ENCODE measurements around the gene C9orf153. TPM values are rescaled to one million over a fixed set of nuclear protein-coding genes. Genes with fewer than 3 reads are reported as not detected.

Gene C9orf153
- total and polyA plus RNA-seq, 2 of the 8 experiments (the other 6 are each of a cell fraction or from before 2014, with no cell fraction given) = not detected

GRCh38 chr9:86301686-86302085 lies 42.2 kb upstream of the C9orf153 start:
- Histone ChIP-seq H3K56ac (replicated peaks; ENCODE audit: insufficient read length, low read depth, low read length) (no peak overlapping the region), H3K36me3 (ENCODE audit: control insufficient read depth in 2 of 4, insufficient read depth in 4 of 4, low read length in 3 of 4) (peaks cover 5 to 67% (median 30%) of the 10 kb centered on the region in 4 experiments; a peak in 7 of 8 replicates), H3K9ac (replicated peaks in 1 of 4; ENCODE audit: extremely low read depth in 1 of 4, low read depth in 3 of 4, low read length in 3 of 4) (no peak overlapping the region), H3K27me3 (replicated peaks in 1 of 4; ENCODE audit: control insufficient read depth in 3 of 4, extremely low read depth in 1 of 4, insufficient read depth in 3 of 4, low read length in 3 of 4) (no peaks in the 10 kb centered on the region), H3K4me3 (ENCODE audit: extremely low read depth in 1 of 4, insufficient read depth in 2 of 4, low read depth in 3 of 4, low read length in 4 of 4) (no peak overlapping the region), H3K79me1 (ENCODE audit: low read depth, low read length) (no peaks in the 10 kb centered on the region), H2BK20ac (ENCODE audit: low read length) (no peak overlapping the region), H3K79me2 (ENCODE audit: control insufficient read depth in 1 of 2, insufficient read depth in 2 of 2, low read length in 2 of 2) (no peaks in the 10 kb centered on the region), H3K9me3 (ENCODE audit: insufficient read depth in 2 of 2, low read depth in 1 of 2, low read length in 1 of 2) (no peaks in the 10 kb centered on the region), H3K27ac (ENCODE audit: low read depth, low read length) (no peak overlapping the region), H4K8ac (ENCODE audit: extremely low read depth, insufficient read depth, low read length) (no peak overlapping the region), H2BK15ac (ENCODE audit: low read length) (no peak overlapping the region), H3K14ac (ENCODE audit: insufficient read length) (no peak overlapping the region), H3K4ac (replicated peaks; ENCODE audit: insufficient read length, low read depth, low read length) (no peak overlapping the region), H4K91ac (replicated peaks; ENCODE audit: insufficient read length, low read length) (no peak overlapping the region), H2BK12ac (ENCODE audit: low read depth, low read length) (no peak overlapping the region), H4K20me1 (replicated peaks in 1 of 2; ENCODE audit: control insufficient read depth in 1 of 2, insufficient read depth in 2 of 2, low read length in 2 of 2) (no peaks in the 10 kb centered on the region), H3K23ac (ENCODE audit: insufficient read length) (no peak overlapping the region), H2BK5ac (ENCODE audit: low read depth, low read length) (no peak overlapping the region), H2AFZ (ENCODE audit: low read length) (no peak overlapping the region), H2AK5ac (ENCODE audit: low read depth, low read length) (no peak overlapping the region), H2BK120ac (replicated peaks; ENCODE audit: low read depth, low read length) (no peak overlapping the region), H4K5ac (ENCODE audit: insufficient read length, low read depth, low read length) (no peak overlapping the region), H3K4me2 (ENCODE audit: insufficient read depth in 1 of 2, low read depth in 2 of 2, low read length in 2 of 2) (no peak overlapping the region), H3K18ac (ENCODE audit: extremely low read depth, low read length) (no peak overlapping the region), H3K23me2 (ENCODE audit: low read depth, low read length) (no peaks in the 10 kb centered on the region), H3K4me1 (replicated peaks in 1 of 4; ENCODE audit: control insufficient read depth in 3 of 4, insufficient read depth in 4 of 4, low read length in 3 of 4) (peaks cover 0 to 12% (median 8%) of the 10 kb centered on the region in 4 experiments; a peak in 3 of 7 replicates)
- POLR2A ChIA-PET (ENCODE audit: partially characterized antibody) = no interaction called here
- FAIRE-seq (no peak), DNase-seq (ENCODE audit: low read depth in 1 of 2, low spot score in 2 of 2) (no peak)
- CTCF ChIA-PET (ENCODE audit: partially characterized antibody) = no interaction called here
- WGBS, 2 experiments (ENCODE audit: extremely low coverage in 1 of 2, insufficient coverage in 1 of 2, insufficient read length in 1 of 2, insufficient replicate concordance in 2 of 2, low coverage in 1 of 2, low lambda C conversion rate in 2 of 2, missing lambda C conversion rate in 1 of 2) = 93% methylated on average over 1 of the region's 1 CpG; no CpG with 5 or more reads in 1 of the 2 experiments
- TF ChIP-seq ATF3 (IDR thresholded peaks at IDR 0.05; ENCODE audit: insufficient read depth, low read depth, low read length) (no peak), HDAC6 (IDR thresholded peaks at IDR 0.05; ENCODE audit: low read depth, low read length) (no peak), EGR1 (IDR thresholded peaks at IDR 0.05; ENCODE audit: borderline replicate concordance, low read depth, low read length) (no peak), JUND (IDR thresholded peaks at IDR 0.05; ENCODE audit: low read length) (no peak), CTBP2 (IDR thresholded peaks at IDR 0.05; ENCODE audit: borderline replicate concordance, insufficient read depth, insufficient read length, low read length) (no peak), RXRA (IDR thresholded peaks at IDR 0.05; ENCODE audit: insufficient read depth, low read depth, low read length) (no peak), TCF12 (IDR thresholded peaks at IDR 0.05; ENCODE audit: low read depth, low read length) (no peak), SIRT6 (IDR thresholded peaks at IDR 0.05; ENCODE audit: low read length) (no peak)

Data from H1 (cell line).